CD14-positive monocyte (primary cell): ENCODE measurements around the gene KRTAP13-2. TPM values are rescaled to one million over a fixed set of nuclear protein-coding genes. Genes with fewer than 3 reads are reported as not detected.

Experiments used
- DNase-seq, 3 donors: peaks; one replicate each; pipeline ENCODE4 v3.0.0-alpha.2; 2011 to 2022
- H2AFZ ChIP-seq: 2 replicates; pipeline ENCODE4 v1.6.0; 2012; ENCODE audit warnings: mild to moderate bottlenecking, low read depth, low read length, inconsistent platforms; ENCODE audit not compliant: insufficient read depth, poor library complexity, severe bottlenecking
- H3K27ac ChIP-seq, 2 donors: 1 replicate in 1 of 2; 2 replicates in 1 of 2; pipeline ENCODE4 v1.5.1; 2012 to 2013; ENCODE audit warnings: low read length in 2 of 2, control low read depth in 1 of 2, inconsistent platforms in 1 of 2, low read depth in 1 of 2, mild to moderate bottlenecking in 1 of 2
- H3K27me3 ChIP-seq, 2 donors: one replicate each; pipeline versions ENCODE4 v1.6.0 to v1.6.1; 2011 to 2013; ENCODE audit warnings: low read length in 2 of 2; ENCODE audit not compliant: control insufficient read depth in 2 of 2, insufficient read depth in 2 of 2
- H3K36me3 ChIP-seq, 2 donors: replicated peaks in 1 of 2; 1 replicate in 1 of 2; 2 replicates in 1 of 2; pipeline versions ENCODE4 v1.5.1 to v1.6.1; 2012 to 2013; ENCODE audit warnings: low read length in 2 of 2, control low read depth in 1 of 2, inconsistent platforms in 1 of 2, mild to moderate bottlenecking in 1 of 2; ENCODE audit not compliant: insufficient read depth in 2 of 2, control insufficient read depth in 1 of 2
- H3K4me1 ChIP-seq, 2 donors: 1 replicate in 1 of 2; 2 replicates in 1 of 2; pipeline versions ENCODE4 v1.5.1 to v1.6.1; 2012 to 2013; ENCODE audit warnings: low read length in 2 of 2, control low read depth in 1 of 2, inconsistent platforms in 1 of 2, mild to moderate bottlenecking in 1 of 2, moderate library complexity in 1 of 2; ENCODE audit not compliant: insufficient read depth in 2 of 2, control insufficient read depth in 1 of 2
- H3K4me2 ChIP-seq: replicated peaks from 2 replicates; pipeline ENCODE3; 2012; ENCODE audit warnings: low read length, moderate library complexity, mild to moderate bottlenecking; ENCODE audit not compliant: poor library complexity, severe bottlenecking; ENCODE audit errors: extremely low read depth
- H3K4me3 ChIP-seq, 3 experiments: fragments of 200-600 bp in 1 of 3; sonication (generic) in 1 of 3; replicated peaks in 1 of 3; 1 replicate in 2 of 3; 2 replicates in 1 of 3; pipeline ENCODE4 v1.5.1; 2011 to 2013; ENCODE audit warnings: low read length in 3 of 3, mild to moderate bottlenecking in 3 of 3, control low read depth in 2 of 3, low read depth in 2 of 3, inconsistent platforms in 1 of 3, moderate library complexity in 1 of 3
- H3K79me2 ChIP-seq: 2 replicates; pipeline ENCODE4 v1.6.0; 2012; ENCODE audit warnings: mild to moderate bottlenecking, control low read depth, inconsistent platforms, low read length, moderate library complexity; ENCODE audit not compliant: insufficient read depth
- H3K9ac ChIP-seq: 2 replicates; pipeline ENCODE4 v1.6.0; 2017; ENCODE audit warnings: low read length, mild to moderate bottlenecking; ENCODE audit not compliant: insufficient read depth, poor library complexity, severe bottlenecking
- H3K9me3 ChIP-seq, 2 donors: replicated peaks in 1 of 2; 1 replicate in 1 of 2; 2 replicates in 1 of 2; pipeline versions ENCODE4 v1.5.1 to v1.6.1; 2012 to 2013; ENCODE audit warnings: low read length in 2 of 2, control low read depth in 1 of 2; ENCODE audit not compliant: control insufficient read depth in 1 of 2, insufficient read depth in 1 of 2
- H4K20me1 ChIP-seq: 2 replicates; pipeline ENCODE4 v1.6.0; 2012; ENCODE audit warnings: mild to moderate bottlenecking, low read length, control low read depth, moderate library complexity; ENCODE audit not compliant: insufficient read depth
- H3K27ac Mint-ChIP-seq, 7 donors: one replicate each; pipeline ENCODE4 v1.8.0; 2020; ENCODE audit warnings: mild to moderate bottlenecking in 7 of 7, mixed read lengths in 7 of 7, moderate library complexity in 6 of 7, inconsistent platforms in 2 of 7
- H3K27me3 Mint-ChIP-seq, 3 donors: one replicate each; pipeline ENCODE4 v1.8.0; 2021 to 2022; ENCODE audit warnings: low read depth in 3 of 3, mild to moderate bottlenecking in 3 of 3, mixed read lengths in 3 of 3, moderate library complexity in 3 of 3, inconsistent platforms in 1 of 3
- H3K36me3 Mint-ChIP-seq, 2 donors: one replicate each; pipeline ENCODE4 v1.8.0; 2020; ENCODE audit warnings: mixed read lengths in 2 of 2, inconsistent platforms in 1 of 2, mild to moderate bottlenecking in 1 of 2
- H3K4me1 Mint-ChIP-seq: one replicate; pipeline ENCODE4 v1.8.0; 2020; ENCODE audit warnings: mild to moderate bottlenecking, mixed read lengths
- H3K4me3 Mint-ChIP-seq, 2 donors: one replicate each; pipeline ENCODE4 v1.8.0; 2020; ENCODE audit warnings: mild to moderate bottlenecking in 2 of 2, mixed read lengths in 2 of 2, moderate library complexity in 1 of 2
- H3K9me3 Mint-ChIP-seq, 7 donors: one replicate each; pipeline ENCODE4 v1.8.0; 2020 to 2022; ENCODE audit warnings: mixed read lengths in 7 of 7, mild to moderate bottlenecking in 6 of 7, moderate library complexity in 6 of 7, inconsistent platforms in 2 of 7
- WGBS: methylation state at CpG from one replicate; pipeline ENCODE4 v1.1.5; 2013; ENCODE audit warnings: missing lambda C conversion rate; ENCODE audit not compliant: insufficient coverage; 5-methylcytosine and 5-hydroxymethylcytosine counted together
- intact Hi-C, 2 donors: fragments of 100-400 bp; cut with micrococcal nuclease; formaldehyde crosslinking; loops; one replicate each; pipeline versions ENCODE4 v1.15.0 to v1.15.1; 2023
- polyA plus RNA-seq, 3 donors: library from polyadenylated mRNA; depleted of rRNA in 1 of 3; unstranded in 2 of 3; stranded (reverse) in 1 of 3; fragments of 300-500 nt in 2 of 3; fragments of >200 nt in 1 of 3; fragmentation: Illumina TruSeq in 2 of 3; gene quantifications; 1 replicate in 2 of 3; 2 replicates in 1 of 3; pipeline ENCODE4 v1.2.3, GENCODE V29; 2012 to 2021
- TF ChIP-seq, protein P1 (sequence below): fragments of 200-600 bp; IDR thresholded peaks from one replicate; pipeline ENCODE4 v1.8.0; 2022; ENCODE audit warnings: antibody characterized with exemption, mild to moderate bottlenecking

Gene KRTAP13-2
- polyA plus RNA-seq, 3 donors: not detected

DNA sequence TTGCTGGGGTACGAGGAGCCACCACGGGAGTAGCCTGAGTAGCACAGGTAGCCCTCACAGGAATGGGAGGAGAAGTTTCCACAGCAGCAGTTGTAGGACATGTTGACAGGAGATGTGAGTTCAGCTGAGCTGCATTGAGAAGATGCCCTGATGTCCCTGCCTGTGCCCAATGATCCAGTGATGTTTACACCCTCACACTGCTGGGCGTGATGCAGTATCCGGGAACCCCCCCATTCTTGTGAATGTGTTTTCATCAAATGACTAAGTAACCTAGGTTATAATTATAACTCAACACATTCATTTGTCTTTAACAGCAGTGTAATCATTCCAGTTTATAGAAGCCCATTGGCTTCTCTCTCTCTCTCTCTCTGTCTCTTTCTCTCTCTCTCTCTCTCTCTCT lies 23.6 kb downstream of the KRTAP13-2 start, which contains the start of gene KRTAP23-1:
TSS of gene KRTAP23-1 (minus strand) at position 101 of the 400 bp plus-strand sequence. CDS start at position 101, 0 bp downstream.
- 93% methylated on average over 2 of the region's 4 CpGs for WGBS
- peaks cover 0 to 1% (median 0%) of the 10 kb centered on the region in 3 donors for H3K27me3 Mint-ChIP-seq
- Histone ChIP-seq H4K20me1 (no peaks in the 10 kb centered on the region), H3K9ac (no peak within 1 kb of the TSS), H3K4me1 (no peaks in the 10 kb centered on the region), H3K9me3 (peaks cover 0 to 3% of the 10 kb centered on the region in 2 donors), H3K27me3 (no peaks in the 10 kb centered on the region), H3K36me3 (no peaks in the 10 kb centered on the region), H2AFZ (no peak within 1 kb of the TSS), H3K79me2 (no peaks in the 10 kb centered on the region), H3K4me3 (no peak within 1 kb of the TSS), H3K4me2 (no peak within 1 kb of the TSS), H3K27ac (no peak within 1 kb of the TSS)
- TF ChIP-seq, protein P1, sequence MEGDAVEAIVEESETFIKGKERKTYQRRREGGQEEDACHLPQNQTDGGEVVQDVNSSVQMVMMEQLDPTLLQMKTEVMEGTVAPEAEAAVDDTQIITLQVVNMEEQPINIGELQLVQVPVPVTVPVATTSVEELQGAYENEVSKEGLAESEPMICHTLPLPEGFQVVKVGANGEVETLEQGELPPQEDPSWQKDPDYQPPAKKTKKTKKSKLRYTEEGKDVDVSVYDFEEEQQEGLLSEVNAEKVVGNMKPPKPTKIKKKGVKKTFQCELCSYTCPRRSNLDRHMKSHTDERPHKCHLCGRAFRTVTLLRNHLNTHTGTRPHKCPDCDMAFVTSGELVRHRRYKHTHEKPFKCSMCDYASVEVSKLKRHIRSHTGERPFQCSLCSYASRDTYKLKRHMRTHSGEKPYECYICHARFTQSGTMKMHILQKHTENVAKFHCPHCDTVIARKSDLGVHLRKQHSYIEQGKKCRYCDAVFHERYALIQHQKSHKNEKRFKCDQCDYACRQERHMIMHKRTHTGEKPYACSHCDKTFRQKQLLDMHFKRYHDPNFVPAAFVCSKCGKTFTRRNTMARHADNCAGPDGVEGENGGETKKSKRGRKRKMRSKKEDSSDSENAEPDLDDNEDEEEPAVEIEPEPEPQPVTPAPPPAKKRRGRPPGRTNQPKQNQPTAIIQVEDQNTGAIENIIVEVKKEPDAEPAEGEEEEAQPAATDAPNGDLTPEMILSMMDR: no peak
- H3K36me3 Mint-ChIP-seq: no peaks in the 10 kb centered on the region
- intact Hi-C loops: loop anchor here in 1 of 2 donors (10.0 kb wide), 1 partner anchor 736 kb away; no protein-coding TSS in a partner anchor
- no peak for DNase-seq
- no peak within 1 kb of the TSS for H3K4me3 Mint-ChIP-seq
- H3K9me3 Mint-ChIP-seq: peaks cover 2 to 18% (median 5%) of the 10 kb centered on the region in 7 donors
- H3K4me1 Mint-ChIP-seq: no peaks in the 10 kb centered on the region
- no peak within 1 kb of the TSS for H3K27ac Mint-ChIP-seq

DNA sequence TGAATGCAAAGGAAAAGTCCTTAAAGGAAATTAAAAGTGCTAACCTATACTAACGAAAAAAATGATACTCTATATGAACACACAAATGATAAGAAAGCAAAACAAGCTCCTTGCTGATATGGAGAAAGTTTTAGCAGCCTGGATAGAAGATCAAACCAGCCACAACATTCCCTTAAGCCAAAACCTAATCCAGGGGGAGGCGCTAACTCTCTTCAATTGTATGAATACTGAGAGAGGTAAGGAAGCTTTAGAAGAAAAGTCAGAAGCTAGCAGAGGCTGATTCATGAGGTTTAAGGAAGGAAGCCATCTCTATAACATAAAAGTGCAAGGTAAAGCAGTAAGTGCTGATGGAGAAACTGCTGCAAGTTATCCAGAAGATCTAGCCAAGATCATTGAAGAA lies 27.1 kb downstream of the KRTAP13-2 start:
- no peak overlapping the region for H3K27ac ChIP-seq
- H3K79me2 ChIP-seq: no peaks in the 10 kb centered on the region
- H4K20me1 ChIP-seq: no peaks in the 10 kb centered on the region
- H3K36me3 ChIP-seq: no peaks in the 10 kb centered on the region
- H3K27me3 ChIP-seq: no peaks in the 10 kb centered on the region
- H3K9ac ChIP-seq: no peak overlapping the region
- Mint-ChIP-seq H3K9me3 (peaks cover 2 to 14% (median 5%) of the 10 kb centered on the region in 7 donors), H3K27ac (no peak overlapping the region), H3K4me1 (no peaks in the 10 kb centered on the region), H3K4me3 (no peak overlapping the region), H3K36me3 (no peaks in the 10 kb centered on the region), H3K27me3 (peaks cover 0 to 4% (median 1%) of the 10 kb centered on the region in 3 donors)
- DNase-seq: no peak
- H3K9me3 ChIP-seq: peaks cover 0 to 3% of the 10 kb centered on the region in 2 donors
- WGBS: no CpG with 5 or more reads among the region's 2 CpGs
- no peak overlapping the region for H2AFZ ChIP-seq
- H3K4me3 ChIP-seq: no peak overlapping the region
- H3K4me2 ChIP-seq: no peak overlapping the region
- TF ChIP-seq, protein P1: no peak
- no peaks in the 10 kb centered on the region for H3K4me1 ChIP-seq
- intact Hi-C loops: loop anchor here in 1 of 2 donors (10.0 kb wide), 1 partner anchor 740 kb away; no protein-coding TSS in a partner anchor
